Measurements from ENCODE around the gene MYL7. TPM values are rescaled to one million over a fixed set of nuclear protein-coding genes. Genes with fewer than 3 reads are reported as not detected.

The MYL7 gene
- total RNA-seq, 2 experiments from 2014 or later, result not detected

DNA sequence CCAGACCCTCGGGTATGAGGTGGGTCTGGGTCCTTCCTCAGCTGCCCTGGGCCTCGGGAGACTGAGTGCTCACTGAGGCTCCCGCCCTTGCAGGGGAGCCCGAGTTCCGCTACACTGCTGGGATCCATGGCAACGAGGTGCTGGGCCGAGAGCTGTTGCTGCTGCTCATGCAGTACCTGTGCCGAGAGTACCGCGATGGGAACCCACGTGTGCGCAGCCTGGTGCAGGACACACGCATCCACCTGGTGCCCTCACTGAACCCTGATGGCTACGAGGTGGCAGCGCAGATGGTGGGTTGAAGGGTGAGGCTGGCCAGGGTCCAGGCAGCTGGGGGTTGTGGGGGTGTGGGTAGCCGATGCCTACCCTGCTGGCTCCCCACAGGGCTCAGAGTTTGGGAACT is 29.4 kb downstream of the MYL7 start:
- CTCF ChIA-PET, result no interaction called here

DNA sequence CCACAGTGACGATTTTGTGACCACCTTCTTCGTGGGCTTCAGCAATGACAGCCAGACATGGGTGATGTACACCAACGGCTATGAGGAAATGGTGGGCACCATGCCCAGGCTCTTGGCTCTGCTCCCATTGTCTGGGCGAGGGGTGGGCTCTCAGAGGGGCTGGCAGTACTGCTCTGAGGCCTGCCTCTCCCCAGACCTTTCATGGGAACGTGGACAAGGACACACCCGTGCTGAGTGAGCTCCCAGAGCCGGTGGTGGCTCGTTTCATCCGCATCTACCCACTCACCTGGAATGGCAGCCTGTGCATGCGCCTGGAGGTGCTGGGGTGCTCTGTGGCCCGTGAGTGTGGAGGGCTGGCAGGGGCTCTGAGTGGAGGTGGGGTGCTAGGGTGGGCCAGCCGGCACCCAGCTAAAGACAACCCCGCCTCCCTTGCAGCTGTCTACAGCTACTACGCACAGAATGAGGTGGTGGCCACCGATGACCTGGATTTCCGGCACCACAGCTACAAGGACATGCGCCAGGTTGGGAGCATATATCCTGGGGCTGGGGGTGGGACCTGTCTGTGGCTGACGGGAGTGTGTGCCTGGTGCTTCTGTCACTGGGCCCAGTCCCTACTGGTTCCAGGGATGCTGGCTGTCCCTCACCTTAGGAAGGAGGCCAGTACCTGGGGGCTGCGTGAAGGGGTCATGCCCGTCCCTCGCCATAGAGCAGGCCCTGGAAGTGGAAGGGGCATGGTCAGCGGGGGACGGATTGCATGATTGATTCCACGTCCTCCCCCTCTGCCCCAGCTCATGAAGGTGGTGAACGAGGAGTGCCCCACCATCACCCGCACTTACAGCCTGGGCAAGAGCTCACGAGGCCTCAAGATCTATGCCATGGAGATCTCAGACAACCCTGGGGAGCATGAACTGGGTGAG is 30.2 kb downstream of the MYL7 start:
- Mint-ChIP-seq H3K27ac (no peak overlapping the region), H3K4me3 (no peak overlapping the region), H3K27me3 (peaks cover under 1% of the 10 kb centered on the region), H3K36me3 (ENCODE audit: low read depth) (peaks cover 45% of the 10 kb centered on the region), H3K9me3 (no peaks in the 10 kb centered on the region), H3K4me1 (ENCODE audit: low read depth) (peaks cover 4% of the 10 kb centered on the region)
- peaks cover 0 to 8% of the 10 kb centered on the region in 2 experiments for H3K9me3 ChIP-seq (ENCODE audit: control insufficient read depth in 1 of 2, insufficient read depth in 1 of 2, low read length in 2 of 2)
- no peaks in the 10 kb centered on the region for H3K27me3 ChIP-seq (ENCODE audit: control insufficient read depth in 1 of 2, insufficient read depth in 2 of 2, low read length in 2 of 2)
- DNase-seq (no peak), ATAC-seq (ENCODE audit: poor library complexity) (no peak)
- H3K4me1 ChIP-seq (ENCODE audit: insufficient read depth, low read length), result no peaks in the 10 kb centered on the region
- H3K36me3 ChIP-seq (ENCODE audit: insufficient read depth, low read length), result peaks cover 13% of the 10 kb centered on the region
- no peak overlapping the region for H3K4me3 ChIP-seq (ENCODE audit: low read length)
- CTCF ChIA-PET, result no interaction called here
- intact Hi-C loops (cut with DNase I, micrococcal nuclease), result no loop called here
- no peak for TF ChIP-seq CTCF (IDR thresholded peaks at IDR 0.05)
- H3K27ac ChIP-seq (ENCODE audit: low read depth in 1 of 2, low read length in 2 of 2), result no peak overlapping the region
- POLR2A ChIA-PET, result no interaction called here

More for the DNA sequence above, 29.4 kb downstream of the MYL7 start:
- Histone ChIP-seq H3K27me3 (ENCODE audit: control insufficient read depth in 1 of 2, insufficient read depth in 2 of 2, low read length in 2 of 2) (no peaks in the 10 kb centered on the region), H3K36me3 (ENCODE audit: insufficient read depth, low read length) (peaks cover 20% of the 10 kb centered on the region), H3K9me3 (ENCODE audit: control insufficient read depth in 1 of 2, insufficient read depth in 1 of 2, low read length in 2 of 2) (peaks cover 0 to 8% of the 10 kb centered on the region in 2 experiments), H3K27ac (ENCODE audit: low read depth in 1 of 2, low read length in 2 of 2) (no peak overlapping the region), H3K4me3 (ENCODE audit: low read length) (no peak overlapping the region), H3K4me1 (ENCODE audit: insufficient read depth, low read length) (no peaks in the 10 kb centered on the region)
- H3K4me3 Mint-ChIP-seq, result no peak overlapping the region
- peaks cover 42% of the 10 kb centered on the region for H3K36me3 Mint-ChIP-seq (ENCODE audit: low read depth)
- intact Hi-C loops (cut with DNase I, micrococcal nuclease), result no loop called here
- no peak for TF ChIP-seq CTCF (IDR thresholded peaks at IDR 0.05)
- POLR2A ChIA-PET, result no interaction called here
- H3K9me3 Mint-ChIP-seq, result no peaks in the 10 kb centered on the region
- H3K27ac Mint-ChIP-seq, result no peak overlapping the region
- no peaks in the 10 kb centered on the region for H3K27me3 Mint-ChIP-seq
- no peak for ATAC-seq (ENCODE audit: poor library complexity)
- no peaks in the 10 kb centered on the region for H3K4me1 Mint-ChIP-seq (ENCODE audit: low read depth)
- no peak for DNase-seq

DNA sequence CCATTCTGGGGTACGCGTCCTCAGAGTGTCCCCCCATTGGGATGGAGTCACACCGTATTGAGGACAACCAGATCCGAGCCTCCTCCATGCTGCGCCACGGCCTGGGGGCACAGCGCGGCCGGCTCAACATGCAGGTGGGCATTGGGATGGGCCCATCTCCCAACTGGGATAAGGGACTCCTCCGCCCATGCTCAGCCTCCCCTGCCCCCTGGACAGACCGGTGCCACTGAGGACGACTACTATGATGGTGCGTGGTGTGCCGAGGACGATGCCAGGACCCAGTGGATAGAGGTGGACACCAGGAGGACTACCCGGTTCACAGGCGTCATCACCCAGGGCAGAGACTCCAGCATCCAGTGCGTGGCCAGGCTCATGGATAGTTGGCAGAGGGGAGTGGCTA is 31.1 kb downstream of the MYL7 start:
- no peak for TF ChIP-seq CTCF (IDR thresholded peaks at IDR 0.05)
- no peak overlapping the region for H3K4me3 ChIP-seq (ENCODE audit: low read length)
- ATAC-seq (ENCODE audit: poor library complexity), result no peak
- Mint-ChIP-seq H3K4me3 (no peak overlapping the region), H3K27me3 (peaks cover 5% of the 10 kb centered on the region), H3K36me3 (ENCODE audit: low read depth) (peaks cover 41% of the 10 kb centered on the region), H3K27ac (no peak overlapping the region), H3K4me1 (ENCODE audit: low read depth) (peaks cover 14% of the 10 kb centered on the region), H3K9me3 (no peaks in the 10 kb centered on the region)
- ChIA-PET POLR2A (no interaction called here), CTCF (no interaction called here)
- DNase-seq, result no peak
- peaks cover 0 to under 1% of the 10 kb centered on the region in 2 experiments for H3K27me3 ChIP-seq (ENCODE audit: control insufficient read depth in 1 of 2, insufficient read depth in 2 of 2, low read length in 2 of 2)
- H3K9me3 ChIP-seq (ENCODE audit: control insufficient read depth in 1 of 2, insufficient read depth in 1 of 2, low read length in 2 of 2), result peaks cover 0 to 8% of the 10 kb centered on the region in 2 experiments
- H3K27ac ChIP-seq (ENCODE audit: low read depth in 1 of 2, low read length in 2 of 2), result no peak overlapping the region
- intact Hi-C loops (cut with DNase I, micrococcal nuclease), result no loop called here
- peaks cover 6% of the 10 kb centered on the region for H3K4me1 ChIP-seq (ENCODE audit: insufficient read depth, low read length)
- peaks cover 3% of the 10 kb centered on the region for H3K36me3 ChIP-seq (ENCODE audit: insufficient read depth, low read length)

All from CD4-positive, alpha-beta T cell (primary cell).